Astrocyte of the cerebellum (primary cell): ENCODE measurements around the gene IRX2.

Source experiments
- DNase-seq: peaks from one replicate; pipeline ENCODE4 v3.0.0-alpha.2; 2011; ENCODE audit warnings: low read depth
- H3K4me3 ChIP-seq: 2 replicates; pipeline ENCODE4 v1.5.1; 2011; ENCODE audit warnings: mild to moderate bottlenecking, low read depth, low read length, moderate library complexity
- in situ Hi-C: cut with HindIII; loops from 2 replicates; pipeline ENCODE4 v1.10.0; 2017; ENCODE audit warnings: low sequenced_read_pairs
- TF ChIP-seq, protein P1 (sequence below): IDR thresholded peaks from 2 replicates; pipeline ENCODE4 v1.5.1; 2012; ENCODE audit warnings: low read length, low read depth, moderate library complexity, mild to moderate bottlenecking; ENCODE audit errors: missing control alignments

The IRX2 gene

DNA sequence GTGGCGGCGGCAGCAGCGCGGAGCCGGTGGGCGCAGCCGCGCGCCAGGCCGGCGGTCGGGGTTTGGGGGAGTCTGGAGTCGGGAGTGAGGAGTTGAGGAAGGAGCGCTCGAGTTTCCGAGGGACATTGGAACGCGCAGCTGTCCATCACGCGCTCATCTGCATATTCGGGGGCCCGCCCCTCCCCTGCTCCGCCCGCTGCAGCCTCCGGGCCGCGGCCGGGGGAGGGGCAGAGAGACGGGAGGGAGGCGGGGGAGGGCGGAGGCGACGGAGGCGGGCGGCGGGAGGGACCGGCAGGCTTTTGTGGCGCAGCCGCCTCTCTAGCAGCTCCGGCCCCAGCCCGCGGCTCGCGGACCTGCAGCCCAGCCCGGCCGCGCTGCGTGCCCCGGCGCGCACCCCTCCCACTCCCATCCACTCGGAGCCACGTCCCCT, at the start of gene IRX2:
Gene IRX2, minus strand, starts transcription at position 86 of the 430 bp plus-strand sequence. CDS start 264 bp downstream, outside the sequence.
- TF ChIP-seq, protein P1, sequence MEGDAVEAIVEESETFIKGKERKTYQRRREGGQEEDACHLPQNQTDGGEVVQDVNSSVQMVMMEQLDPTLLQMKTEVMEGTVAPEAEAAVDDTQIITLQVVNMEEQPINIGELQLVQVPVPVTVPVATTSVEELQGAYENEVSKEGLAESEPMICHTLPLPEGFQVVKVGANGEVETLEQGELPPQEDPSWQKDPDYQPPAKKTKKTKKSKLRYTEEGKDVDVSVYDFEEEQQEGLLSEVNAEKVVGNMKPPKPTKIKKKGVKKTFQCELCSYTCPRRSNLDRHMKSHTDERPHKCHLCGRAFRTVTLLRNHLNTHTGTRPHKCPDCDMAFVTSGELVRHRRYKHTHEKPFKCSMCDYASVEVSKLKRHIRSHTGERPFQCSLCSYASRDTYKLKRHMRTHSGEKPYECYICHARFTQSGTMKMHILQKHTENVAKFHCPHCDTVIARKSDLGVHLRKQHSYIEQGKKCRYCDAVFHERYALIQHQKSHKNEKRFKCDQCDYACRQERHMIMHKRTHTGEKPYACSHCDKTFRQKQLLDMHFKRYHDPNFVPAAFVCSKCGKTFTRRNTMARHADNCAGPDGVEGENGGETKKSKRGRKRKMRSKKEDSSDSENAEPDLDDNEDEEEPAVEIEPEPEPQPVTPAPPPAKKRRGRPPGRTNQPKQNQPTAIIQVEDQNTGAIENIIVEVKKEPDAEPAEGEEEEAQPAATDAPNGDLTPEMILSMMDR: no peak
- DNase-seq: peak; percentile 95
- in situ Hi-C loops: no loop called here
- peak within 1 kb of the TSS; percentile 83 for H3K4me3 ChIP-seq

DNA sequence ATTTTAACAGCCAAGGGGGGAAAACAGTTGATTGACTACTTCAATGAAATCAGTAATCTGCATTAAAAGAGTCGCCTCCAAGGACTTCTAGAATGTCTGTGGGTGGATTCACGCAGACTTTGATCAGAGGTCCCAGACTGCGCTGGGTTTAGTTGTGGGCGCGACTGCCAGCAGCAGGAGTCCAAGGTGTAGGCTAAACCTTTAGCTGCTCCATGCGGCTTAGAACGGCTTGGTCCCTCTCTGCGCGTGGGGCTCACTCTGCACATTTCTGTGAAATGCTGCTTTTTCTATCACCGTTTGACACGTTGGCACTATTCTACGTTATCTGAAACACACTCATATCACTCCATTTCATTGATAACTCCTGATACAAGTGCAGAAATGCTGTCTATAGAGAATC, 48.6 kb upstream of the IRX2 start:
- in situ Hi-C loops: no loop called here
- no peak for DNase-seq
- TF ChIP-seq, protein P1: no peak
- H3K4me3 ChIP-seq: no peak overlapping the region

DNA sequence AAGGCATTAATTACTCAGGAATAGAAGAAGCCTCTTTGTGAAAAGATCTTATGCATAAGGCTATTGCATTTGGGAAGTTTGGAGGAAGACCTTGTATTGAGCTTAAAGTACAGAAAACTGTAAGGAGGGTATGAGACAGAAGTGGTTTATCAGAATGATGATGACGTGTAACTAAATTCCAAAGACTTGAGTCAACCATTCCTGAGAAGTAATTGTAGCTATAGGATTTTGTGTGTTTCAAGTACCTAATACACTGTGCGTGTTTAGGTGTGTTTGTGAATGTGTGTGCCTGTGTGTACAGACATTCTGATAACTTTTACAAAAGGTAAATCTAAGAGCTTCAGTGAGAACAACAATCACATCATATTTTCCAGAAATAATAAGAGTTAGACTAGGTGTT, 46.5 kb upstream of the IRX2 start:
- DNase-seq: no peak
- in situ Hi-C loops: no loop called here
- TF ChIP-seq, protein P1: no peak
- H3K4me3 ChIP-seq: no peak overlapping the region

DNA sequence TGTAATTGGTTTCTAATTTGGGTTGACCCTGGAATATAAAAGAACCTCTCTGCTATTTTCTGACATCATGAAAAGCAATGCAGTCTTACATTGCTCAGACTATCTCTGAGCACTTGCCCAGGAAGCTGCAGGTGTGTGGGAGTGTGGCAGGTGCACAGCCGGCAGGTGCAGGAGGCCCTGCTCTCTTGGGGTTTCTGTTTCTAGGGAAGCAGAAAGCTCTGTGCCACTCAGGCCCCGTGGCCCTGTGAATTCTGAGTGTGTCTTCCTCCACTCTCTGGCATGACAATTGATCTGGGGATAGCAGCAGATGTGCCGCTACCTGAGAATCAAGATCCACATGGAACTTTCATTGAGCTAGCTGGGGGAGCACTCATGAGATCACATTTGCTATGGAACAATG, 45.7 kb upstream of the IRX2 start:
- in situ Hi-C loops: no loop called here
- no peak overlapping the region for H3K4me3 ChIP-seq
- TF ChIP-seq, protein P1: no peak
- DNase-seq: no peak

DNA sequence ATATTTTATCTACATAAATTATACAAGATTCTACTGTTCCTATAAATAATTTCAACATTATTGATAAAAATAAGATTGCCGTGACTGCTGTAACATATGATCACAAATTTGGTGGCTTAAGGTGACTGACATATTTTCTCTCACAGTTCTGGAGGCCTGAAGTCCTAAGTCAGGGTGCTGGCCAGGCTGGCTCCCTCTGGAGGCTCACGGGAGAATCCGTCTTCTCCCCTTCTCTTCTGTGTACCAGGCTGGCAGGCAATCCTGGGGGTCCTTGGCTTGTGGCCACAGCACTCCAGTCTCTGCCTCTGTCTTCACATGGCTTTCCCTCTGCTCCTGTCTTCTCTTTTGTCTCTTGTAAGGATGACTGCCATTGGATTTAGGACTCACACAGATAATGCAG, 31.7 kb upstream of the IRX2 start:
- DNase-seq: no peak
- TF ChIP-seq, protein P1: peak; percentile 6
- no peak overlapping the region for H3K4me3 ChIP-seq
- in situ Hi-C loops: no loop called here

DNA sequence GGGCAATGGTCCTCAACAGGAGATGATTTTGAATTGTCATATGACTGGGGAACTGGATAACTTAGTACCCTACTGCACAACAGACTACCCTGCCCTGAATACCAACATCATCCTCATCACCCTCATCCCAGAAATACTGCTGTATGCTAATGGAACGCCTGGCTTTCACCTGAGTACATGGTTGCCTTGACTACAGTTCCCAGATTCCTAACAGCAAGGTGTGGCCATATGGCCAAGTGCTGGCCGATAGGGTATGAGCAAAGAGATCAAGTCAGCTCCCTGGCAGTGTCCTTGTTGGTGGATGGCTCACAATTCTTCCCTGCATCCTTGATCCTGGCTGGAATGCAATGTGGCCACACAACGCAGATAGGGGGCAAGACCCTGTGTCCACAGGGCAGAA, 31.2 kb upstream of the IRX2 start:
- TF ChIP-seq, protein P1: no peak
- in situ Hi-C loops: no loop called here

More for the DNA sequence above, 31.2 kb upstream of the IRX2 start:
- DNase-seq: no peak
- H3K4me3 ChIP-seq: no peak overlapping the region
